LHCN-M2 (cell line): ENCODE results near the gene MYOZ1. TPM values are rescaled to one million over a fixed set of nuclear protein-coding genes. Genes with fewer than 3 reads are reported as not detected.
A peak's percentile ranks its signal among the peaks of the same experiment; 100 is the strongest.
"Not testable (repeated sequence)": the region's sequence is repeated elsewhere in the genome, so short reads cannot be mapped to it uniquely, and the experiment has no call there.

Experiments
- DNase-seq: peaks from one replicate; pipeline ENCODE4 v3.0.0-alpha.2; 2012; ENCODE audit warnings: low read depth
- total RNA-seq: library from RNA; depleted of rRNA; stranded (reverse); fragments of >200 nt; gene quantifications from 2 replicates; pipeline ENCODE4 v1.2.3, GENCODE V29; 2014

The MYOZ1 gene
- total RNA-seq, 1 experiment from 2014 or later: not detected

GRCh38 chr10:73647875-73648651, 6.8 kb upstream of the MYOZ1 start:
- DNase-seq: no peak

GRCh38 chr10:73647211-73647874, 6.1 kb upstream of the MYOZ1 start:
- no peak for DNase-seq

- DNase-seq: no peak
These were observed 5.3 kb upstream of the MYOZ1 start for GRCh38 chr10:73646598-73647041.

- no peak for DNase-seq
These were observed 4.0 kb upstream of the MYOZ1 start for GRCh38 chr10:73645251-73645650.

- DNase-seq: no peak
These were observed 3.5 kb upstream of the MYOZ1 start for GRCh38 chr10:73644767-73645166.

- peak; percentile 63 for DNase-seq
These were observed 2.9 kb upstream of the MYOZ1 start for GRCh38 chr10:73644015-73644743.

GRCh38 chr10:73643362-73643761, 2.1 kb upstream of the MYOZ1 start:
- DNase-seq: no peak

- no peak for DNase-seq
These were observed 2.0 kb downstream of the MYOZ1 start for GRCh38 chr10:73639286-73639685.

- no peak for DNase-seq
These were observed 5.5 kb downstream of the MYOZ1 start for GRCh38 chr10:73635781-73636180.

GRCh38 chr10:73634421-73634820, 6.9 kb downstream of the MYOZ1 start:
- DNase-seq: peak; percentile 19

GRCh38 chr10:73629165-73629564, 12.1 kb downstream of the MYOZ1 start:
- DNase-seq: no peak

- DNase-seq: no peak
These were observed 12.9 kb downstream of the MYOZ1 start for GRCh38 chr10:73628405-73628804.

- DNase-seq: no peak
These were observed 14.0 kb downstream of the MYOZ1 start for GRCh38 chr10:73627300-73627699.

- DNase-seq: peak; percentile 98
These were observed 15.2 kb downstream of the MYOZ1 start for GRCh38 chr10:73625884-73626752.

- peak; percentile 27 for DNase-seq
These were observed 16.0 kb downstream of the MYOZ1 start for GRCh38 chr10:73625004-73625883.

- DNase-seq: no peak
These were observed 18.2 kb downstream of the MYOZ1 start for GRCh38 chr10:73623056-73623455.

GRCh38 chr10:73620974-73621373, 20.3 kb downstream of the MYOZ1 start:
- not testable (repeated sequence) for DNase-seq

- DNase-seq: not testable (repeated sequence)
These were observed 24.1 kb downstream of the MYOZ1 start for GRCh38 chr10:73617143-73617542.

- DNase-seq: no peak
These were observed 26.6 kb downstream of the MYOZ1 start for GRCh38 chr10:73614720-73615119.

- no peak for DNase-seq
These were observed 32.2 kb downstream of the MYOZ1 start for GRCh38 chr10:73609116-73609515.
